Erythroblast (primary cell): ENCODE data around the gene UBE2I.

Source experiments
- DNase-seq, 2 experiments: peaks; one replicate each; lab custom pipeline; 2025; lab: John Stamatoyannopoulos, UW
- GATA1 ChIP-seq: IDR thresholded peaks from 2 replicates; pipeline ENCODE4 v1.6.1; 2011; ENCODE audit warnings: low read depth, mild to moderate bottlenecking, control low read depth, low read length, moderate library complexity
- POLR2A ChIP-seq: IDR thresholded peaks from 2 replicates; pipeline ENCODE4 v1.6.1; 2011; ENCODE audit warnings: mild to moderate bottlenecking, low read length

UBE2I gene

DNA sequence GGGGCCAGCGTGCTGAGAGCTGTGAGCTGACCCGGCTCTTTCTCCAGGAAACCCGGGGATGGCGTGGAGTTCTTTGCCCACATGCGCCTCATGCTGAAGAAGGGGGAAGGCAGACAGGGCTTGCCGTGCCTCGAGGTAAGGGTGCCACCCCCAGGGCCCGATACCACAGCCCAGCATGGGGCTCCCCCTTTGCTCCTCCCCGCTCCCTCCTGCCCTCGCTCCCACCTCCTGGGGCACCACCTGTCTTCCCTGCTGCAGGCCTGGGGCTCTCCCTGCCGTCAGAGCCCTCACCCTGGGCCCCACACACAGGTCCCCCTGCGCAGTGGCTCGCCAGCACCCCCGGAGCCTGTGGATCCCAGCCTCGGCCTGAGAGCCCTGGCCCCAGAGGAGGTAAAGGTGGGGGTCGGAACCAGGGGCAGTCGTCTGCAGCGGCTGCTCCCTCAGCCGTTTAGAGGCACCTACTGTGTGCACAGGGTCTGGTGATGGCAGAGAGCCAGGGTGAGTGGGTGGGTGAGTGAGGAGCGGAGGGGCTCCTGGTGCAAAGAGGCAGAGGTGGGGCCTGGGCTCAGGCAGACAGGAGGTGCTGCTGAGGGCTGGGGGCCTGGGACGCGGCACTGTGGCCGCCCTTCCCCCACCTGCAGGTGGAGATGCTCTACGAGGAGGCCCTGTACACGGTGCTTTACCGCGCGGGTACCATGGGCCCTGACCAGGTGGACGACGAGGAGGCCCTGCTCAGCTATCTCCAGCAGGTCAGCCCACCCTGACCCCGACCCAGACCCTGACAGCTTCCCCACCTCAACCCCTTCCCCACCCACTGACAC lies 29.6 kb downstream of the UBE2I start:
- DNase-seq, result no peak
- TF ChIP-seq POLR2A (no peak), GATA1 (no peak)

DNA sequence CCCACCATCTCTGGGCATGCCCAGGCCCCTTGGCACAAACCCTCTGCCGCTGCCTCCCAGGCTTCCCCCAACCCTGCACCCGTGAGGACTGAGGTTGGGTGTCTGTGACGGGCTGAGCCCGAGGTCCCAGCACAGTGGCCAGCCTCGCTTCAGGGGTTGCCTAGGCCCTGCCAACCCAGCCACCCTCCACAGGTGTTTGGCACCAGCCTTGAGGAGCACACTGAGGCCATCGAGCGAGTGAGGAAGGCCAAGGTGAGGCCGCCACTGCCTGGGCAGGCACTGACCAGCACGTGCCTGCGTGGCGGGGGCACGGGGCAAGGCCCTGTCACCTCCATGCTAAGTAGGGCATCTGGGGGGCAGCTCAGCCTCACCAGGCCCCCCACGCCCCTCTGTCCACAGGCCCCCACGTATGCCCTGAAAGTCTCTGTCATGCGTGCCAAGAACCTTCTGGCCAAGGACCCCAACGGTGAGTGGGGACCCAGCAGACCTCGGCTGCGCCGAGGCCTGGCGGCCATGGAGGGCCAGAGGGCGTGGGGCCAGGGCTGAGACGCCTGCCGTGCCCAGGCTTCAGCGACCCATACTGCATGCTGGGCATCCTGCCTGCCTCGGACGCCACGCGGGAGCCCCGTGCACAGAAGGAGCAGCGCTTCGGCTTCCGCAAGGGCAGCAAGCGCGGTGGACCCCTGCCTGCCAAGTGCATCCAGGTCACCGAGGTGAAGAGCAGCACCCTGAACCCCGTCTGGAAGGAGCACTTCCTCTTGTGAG lies 31.5 kb downstream of the UBE2I start:
- no peak for DNase-seq
- TF ChIP-seq POLR2A (no peak), GATA1 (no peak)

DNA sequence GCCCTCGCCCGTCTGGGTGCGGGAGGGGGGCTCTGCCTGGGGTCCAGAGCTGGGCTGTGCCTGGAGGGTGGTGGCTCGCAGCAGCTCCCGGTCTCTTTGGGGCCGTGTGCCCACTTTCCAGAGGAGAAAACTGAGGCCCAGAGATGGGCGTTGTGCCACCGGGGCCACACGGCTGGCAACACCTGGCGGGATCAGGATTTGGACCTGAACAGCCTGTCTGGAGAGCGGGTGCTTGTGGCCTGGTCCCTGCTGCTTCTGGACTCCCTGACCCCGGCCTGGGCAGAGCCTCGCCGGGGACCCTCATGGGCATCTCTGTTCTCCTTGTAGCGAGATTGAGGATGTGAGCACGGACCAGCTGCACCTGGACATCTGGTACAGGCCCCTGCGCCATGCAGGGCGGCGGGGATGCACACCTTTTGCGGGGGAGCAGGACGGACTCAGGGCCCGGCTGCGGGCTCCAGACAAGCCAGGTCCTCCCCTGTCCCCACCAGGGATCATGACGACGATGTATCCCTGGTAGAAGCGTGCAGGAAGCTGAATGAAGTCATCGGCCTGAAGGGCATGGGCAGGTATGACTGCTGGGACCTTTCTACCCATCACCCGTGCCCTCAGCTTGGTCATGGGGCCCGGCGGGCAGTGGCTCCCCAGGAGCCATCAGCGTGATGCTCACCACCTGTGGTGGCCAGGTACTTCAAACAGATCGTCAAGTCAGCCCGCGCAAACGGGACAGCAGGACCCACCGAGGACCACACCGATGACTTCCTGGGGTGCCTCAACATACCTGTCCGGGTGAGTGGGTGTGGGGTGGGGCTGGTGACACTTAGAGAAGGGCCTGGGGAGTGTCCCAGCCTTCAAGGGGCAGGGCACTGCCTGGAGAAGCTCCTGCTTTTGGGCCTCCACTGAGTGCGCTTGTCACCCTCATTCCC lies 32.3 kb downstream of the UBE2I start:
- TF ChIP-seq POLR2A, result no peak
- DNase-seq, result no peak

DNA sequence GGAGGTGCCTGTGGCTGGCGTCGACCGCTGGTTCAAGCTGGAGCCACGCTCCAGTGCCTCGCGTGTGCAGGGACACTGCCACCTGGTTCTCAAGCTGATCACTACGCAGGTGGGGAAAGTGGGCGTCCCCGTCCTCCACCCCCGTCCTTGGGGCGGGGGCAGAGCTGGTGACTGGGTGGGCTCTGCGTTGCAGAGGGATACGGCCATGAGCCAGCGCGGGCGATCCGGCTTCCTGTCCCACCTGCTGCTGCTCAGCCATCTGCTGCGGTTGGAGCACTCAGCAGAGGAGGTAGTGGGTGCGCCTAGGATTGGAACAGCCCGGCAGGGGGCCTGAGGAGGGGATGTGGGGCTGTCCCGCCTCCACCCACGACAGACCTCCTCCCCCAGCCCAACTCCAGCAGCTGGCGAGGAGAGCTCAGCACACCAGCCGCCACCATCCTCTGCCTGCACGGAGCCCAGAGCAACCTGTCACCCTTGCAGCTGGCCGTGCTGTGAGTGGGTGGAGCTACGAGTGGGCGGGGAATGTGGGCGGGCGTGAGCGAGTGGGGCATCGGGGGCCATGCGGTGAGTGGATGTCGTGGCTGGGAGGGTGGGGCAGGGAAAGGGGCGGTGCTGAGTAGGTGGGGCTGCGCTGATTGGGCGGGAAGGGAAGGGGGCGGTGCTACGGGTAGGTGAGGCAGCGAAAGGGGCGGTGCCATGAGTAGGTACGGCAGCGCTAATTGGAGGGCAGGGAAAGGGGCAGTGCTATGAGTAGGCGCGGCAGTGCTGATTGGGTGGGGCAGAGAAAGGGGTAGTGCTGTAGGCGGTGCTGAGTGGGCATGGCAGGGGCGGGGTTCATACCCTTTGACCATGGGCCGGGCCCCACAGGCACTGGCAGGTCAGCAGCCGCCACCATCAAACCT lies 33.3 kb downstream of the UBE2I start:
- peak; percentile 97 to 98 for DNase-seq
- TF ChIP-seq POLR2A (no peak), GATA1 (no peak)

DNA sequence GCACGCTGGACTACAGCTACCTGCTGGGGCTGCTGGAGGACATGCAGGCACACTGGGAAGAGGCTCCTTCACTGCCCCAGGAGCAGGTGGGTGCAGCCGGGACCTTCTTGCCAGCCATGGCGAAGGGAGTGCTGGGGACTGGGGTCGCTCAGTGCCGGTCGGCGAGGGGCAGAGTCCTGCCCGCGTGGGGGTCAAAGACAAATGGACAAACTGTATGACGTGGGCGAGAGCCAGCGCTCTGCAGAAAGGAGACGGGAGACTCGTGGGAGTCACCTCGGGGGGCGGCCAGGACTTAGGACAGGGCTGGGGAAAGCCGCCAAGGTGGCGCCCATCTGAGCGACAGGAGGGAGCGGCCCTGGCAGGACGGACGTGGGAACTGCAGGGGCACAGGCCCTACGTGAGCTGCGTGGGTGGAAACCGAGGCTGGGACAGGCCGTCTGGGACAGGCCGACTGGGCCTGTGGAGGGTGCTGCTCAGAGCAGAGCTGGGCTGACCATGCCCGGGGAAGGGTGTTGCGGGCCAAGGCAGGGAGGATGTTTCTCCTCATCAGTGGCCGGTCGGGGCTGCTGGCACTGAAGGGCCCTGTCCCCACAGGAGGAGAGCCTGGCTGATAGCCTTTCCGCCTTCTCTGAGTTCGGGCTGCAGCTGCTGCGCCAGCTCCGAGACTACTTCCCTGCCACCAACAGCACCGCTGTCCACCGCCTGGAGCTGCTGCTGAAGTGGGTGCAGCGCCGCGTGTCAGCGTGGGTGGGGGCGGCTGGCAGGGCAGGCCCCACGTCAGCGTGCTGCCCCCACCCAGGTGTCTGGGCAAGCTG lies 34.2 kb downstream of the UBE2I start:
- DNase-seq, result no peak
- no peak for TF ChIP-seq POLR2A
- TF ChIP-seq GATA1, result no peak

DNA sequence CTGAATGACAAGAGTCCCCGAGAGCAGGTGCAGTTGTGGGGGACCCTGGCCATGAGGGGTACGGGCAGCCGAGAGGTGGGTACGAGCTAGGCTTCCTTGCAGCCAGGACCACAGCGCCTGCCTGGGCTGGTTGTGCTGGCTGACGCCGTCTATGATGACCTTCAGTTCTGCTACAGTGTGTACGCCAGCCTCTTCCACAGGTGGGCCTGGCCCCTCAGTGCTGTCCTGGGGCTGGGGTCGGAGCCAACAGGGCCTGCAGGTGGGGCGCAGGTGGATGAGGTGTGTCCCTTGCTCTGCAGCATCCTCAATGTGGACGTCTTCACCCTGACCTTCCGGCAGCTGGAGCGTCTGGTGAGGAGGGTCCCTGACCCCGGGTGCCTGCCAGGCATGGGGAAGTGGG lies 35.1 kb downstream of the UBE2I start:
- TF ChIP-seq GATA1 (no peak), POLR2A (no peak)
- no peak for DNase-seq

DNA sequence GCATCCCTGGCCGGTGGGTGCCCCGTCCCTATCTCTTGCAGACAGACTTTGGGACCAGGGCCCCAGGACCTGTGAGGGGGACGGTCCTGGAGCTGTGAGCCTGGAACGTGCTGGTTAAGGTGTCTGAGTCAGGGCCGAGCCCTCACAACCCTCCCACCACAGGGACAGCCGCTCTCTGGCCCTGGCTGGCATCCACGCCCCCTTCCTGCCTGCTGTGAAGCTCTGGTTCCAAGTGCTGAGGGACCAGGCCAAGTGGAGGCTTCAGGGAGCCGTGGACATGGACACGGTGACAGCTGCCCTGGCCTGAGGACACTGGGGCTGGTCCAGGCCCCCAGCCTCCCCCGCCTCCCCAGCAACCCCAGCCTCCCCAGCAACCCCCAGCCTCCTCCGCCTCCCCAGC lies 35.7 kb downstream of the UBE2I start:
- TF ChIP-seq POLR2A, result no peak
- no peak for TF ChIP-seq GATA1
- DNase-seq, result no peak

DNA sequence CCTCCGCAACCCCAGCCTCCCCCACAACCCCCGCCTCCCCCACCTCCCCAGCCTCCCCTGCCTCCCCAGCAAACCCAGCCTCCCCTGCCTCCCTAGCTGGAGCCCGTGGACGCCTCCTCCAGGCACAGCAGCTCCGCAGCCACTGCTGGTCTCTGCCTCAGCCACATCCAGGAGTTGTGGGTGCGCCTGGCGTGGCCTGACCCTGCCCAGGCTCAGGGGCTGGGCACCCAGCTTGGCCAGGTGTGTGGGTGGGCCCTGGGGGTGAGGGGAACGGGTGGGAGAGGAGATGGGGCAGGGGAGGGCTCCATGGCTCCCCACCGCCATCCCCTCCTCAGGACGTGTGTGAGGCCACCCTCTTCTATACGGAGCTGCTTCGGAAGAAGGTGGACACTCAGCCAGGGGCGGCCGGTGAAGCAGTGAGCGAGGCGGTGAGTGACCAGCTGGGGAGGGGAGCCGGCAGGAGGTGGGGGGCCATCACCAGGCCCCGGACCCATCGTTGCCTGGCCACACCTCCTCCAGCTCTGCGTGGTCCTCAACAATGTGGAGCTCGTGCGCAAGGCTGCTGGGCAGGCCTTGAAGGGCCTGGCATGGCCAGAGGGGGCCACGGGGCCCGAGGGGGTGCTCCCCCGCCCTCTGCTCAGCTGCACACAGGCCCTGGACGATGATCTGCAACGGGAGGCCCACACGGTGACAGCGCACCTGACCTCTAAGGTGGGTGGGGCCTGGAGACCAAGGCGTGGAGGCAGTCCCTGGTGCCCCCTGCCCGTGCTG lies 36.4 kb downstream of the UBE2I start:
- no peak for TF ChIP-seq GATA1
- TF ChIP-seq POLR2A, result no peak
- no peak for DNase-seq

DNA sequence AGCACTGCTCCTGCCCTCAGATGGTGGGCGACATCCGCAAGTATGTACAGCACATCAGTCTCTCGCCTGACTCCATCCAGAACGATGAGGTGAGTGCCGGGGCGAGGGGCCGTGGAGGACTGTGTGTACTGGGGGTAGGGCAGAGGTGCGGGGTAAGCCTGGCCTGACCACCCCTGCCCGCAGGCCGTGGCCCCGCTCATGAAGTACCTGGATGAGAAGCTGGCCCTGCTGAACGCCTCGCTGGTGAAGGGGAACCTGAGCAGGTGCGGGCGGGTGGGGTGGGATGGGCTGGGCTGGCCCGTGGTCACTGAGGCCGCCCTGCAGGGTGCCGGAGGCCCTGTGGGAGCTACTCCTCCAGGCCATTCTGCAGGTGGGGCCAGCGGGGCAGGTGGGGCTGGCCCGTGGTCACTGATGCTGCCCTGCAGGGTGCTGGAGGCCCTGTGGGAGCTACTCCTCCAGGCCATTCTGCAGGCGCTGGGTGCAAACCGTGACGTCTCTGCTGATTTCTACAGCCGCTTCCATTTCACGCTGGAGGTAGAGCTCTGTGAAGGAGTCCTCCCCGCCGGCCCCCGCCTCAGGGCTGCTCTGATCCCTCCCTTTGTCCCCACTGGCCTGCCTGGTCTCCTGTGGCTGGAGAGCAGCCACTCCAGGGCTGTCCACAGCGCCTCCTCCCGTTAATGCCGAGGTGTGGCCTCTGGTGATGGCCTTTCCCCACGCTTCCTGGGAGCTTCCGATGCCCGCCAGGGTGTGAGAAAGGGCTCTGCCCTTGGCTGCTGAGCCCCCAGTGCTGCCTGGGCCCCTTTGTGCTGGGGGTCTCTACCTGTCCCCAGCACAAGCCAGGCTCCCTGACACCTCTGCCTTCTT lies 37.2 kb downstream of the UBE2I start:
- TF ChIP-seq GATA1 (no peak), POLR2A (no peak)
- no peak for DNase-seq

DNA sequence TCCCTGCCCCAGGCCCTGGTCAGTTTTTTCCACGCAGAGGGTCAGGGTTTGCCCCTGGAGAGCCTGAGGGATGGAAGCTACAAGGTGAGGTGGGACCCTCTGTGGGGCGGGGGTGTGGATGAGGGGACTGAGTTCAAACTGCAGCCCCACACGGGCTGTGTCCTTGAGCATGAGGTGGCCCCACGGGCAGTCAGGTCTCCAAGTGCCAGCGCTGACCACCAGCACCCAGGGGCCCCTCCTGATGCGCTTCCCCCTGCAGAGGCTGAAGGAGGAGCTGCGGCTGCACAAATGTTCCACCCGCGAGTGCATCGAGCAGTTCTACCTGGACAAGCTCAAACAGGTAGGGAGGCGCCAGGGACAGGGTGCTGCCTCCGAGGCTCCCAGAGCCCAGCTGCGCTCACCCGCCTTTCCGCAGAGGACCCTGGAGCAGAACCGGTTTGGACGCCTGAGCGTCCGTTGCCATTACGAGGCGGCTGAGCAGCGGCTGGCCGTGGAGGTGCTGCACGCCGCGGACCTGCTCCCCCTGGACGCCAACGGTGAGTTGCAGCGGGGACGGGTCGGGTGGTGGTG lies 37.9 kb downstream of the UBE2I start:
- DNase-seq, result no peak
- TF ChIP-seq POLR2A (no peak), GATA1 (no peak)

DNA sequence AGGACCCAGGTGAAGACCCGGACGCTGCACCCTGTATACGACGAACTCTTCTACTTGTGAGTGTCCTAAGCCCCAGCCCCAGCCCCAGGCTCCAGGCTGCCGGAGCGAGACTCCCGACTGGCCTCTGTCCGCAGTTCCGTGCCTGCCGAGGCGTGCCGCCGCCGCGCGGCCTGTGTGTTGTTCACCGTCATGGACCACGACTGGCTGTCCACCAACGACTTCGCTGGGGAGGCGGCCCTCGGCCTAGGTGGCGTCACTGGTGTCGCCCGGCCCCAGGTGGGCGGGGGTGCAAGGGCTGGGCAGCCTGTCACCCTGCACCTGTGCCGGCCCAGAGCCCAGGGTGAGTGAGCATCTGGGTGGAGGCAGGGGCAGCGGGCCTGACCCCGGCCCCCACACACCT lies 38.5 kb downstream of the UBE2I start:
- no peak for TF ChIP-seq GATA1
- DNase-seq, result no peak
